Adrenal gland (tissue), 5 donors: Measurements from ENCODE around the gene COMP.

Experiments used
- CTCF ChIP-seq, 6 experiments: fragments of 450-650 bp in 4 of 6; fragments of 200-600 bp in 2 of 6; sonication (generic) in 1 of 6; IDR thresholded peaks; 1 replicate in 5 of 6; 2 replicates in 1 of 6; pipeline versions ENCODE4 v1.5.1 to v1.8.0; 2016 to 2021; ENCODE audit warnings: antibody characterized with exemption in 6 of 6, mild to moderate bottlenecking in 2 of 6, moderate library complexity in 1 of 6
- POLR2A ChIP-seq, 2 donors: fragments of 450-650 bp; IDR thresholded peaks; one replicate each; pipeline ENCODE4 v1.6.1; 2017; ENCODE audit warnings: antibody characterized with exemption in 2 of 2, mild to moderate bottlenecking in 2 of 2, moderate library complexity in 1 of 2
- donor health status: DM: no; HTN: no; CAD: no.

GRCh38 chr19:18737337-18737953 is 53.7 kb downstream of the COMP start:
- no peak for TF ChIP-seq CTCF (IDR thresholded peaks at IDR 0.05)
- TF ChIP-seq POLR2A (IDR thresholded peaks at IDR 0.05): no peak
